OCI-LY3 (cell line): ENCODE measurements around the gene SPATA6L.

ENCODE experiments used
- EZH2phosphoT487 ChIP-seq: fragments of 200-600 bp; shearing (Covaris generic); IDR thresholded peaks from 2 replicates; pipeline ENCODE4 v1.6.1; 2018; ENCODE audit warnings: antibody characterized with exemption, mixed run types, low read depth
- TF ChIP-seq, protein P1 (sequence below): fragments of 200-600, 300-600 bp; sonication (generic); IDR thresholded peaks from 2 replicates; pipeline ENCODE4 v1.5.1; 2014; ENCODE audit warnings: antibody characterized with exemption, low read length, low read depth

DNA sequence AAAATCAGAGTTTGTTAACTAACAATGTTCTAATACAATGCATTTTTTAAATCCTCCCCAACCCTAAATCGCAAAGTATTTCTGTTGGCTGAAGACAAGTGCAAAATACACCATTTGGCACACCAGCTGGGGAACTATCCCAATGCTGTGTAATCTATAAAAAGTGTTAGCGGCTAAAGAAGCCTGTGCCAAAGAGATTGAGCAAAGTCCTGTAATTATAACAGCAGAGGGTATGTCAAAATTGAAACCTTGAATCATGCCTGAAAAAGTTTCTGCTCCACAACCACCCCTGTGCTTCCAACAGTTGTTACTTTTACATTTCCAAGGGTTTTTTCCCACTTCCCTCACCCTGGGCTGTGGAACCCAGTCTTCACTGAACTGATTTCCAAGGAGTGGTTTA, 87.3 kb downstream of the SPATA6L start:
- TF ChIP-seq, protein P1, sequence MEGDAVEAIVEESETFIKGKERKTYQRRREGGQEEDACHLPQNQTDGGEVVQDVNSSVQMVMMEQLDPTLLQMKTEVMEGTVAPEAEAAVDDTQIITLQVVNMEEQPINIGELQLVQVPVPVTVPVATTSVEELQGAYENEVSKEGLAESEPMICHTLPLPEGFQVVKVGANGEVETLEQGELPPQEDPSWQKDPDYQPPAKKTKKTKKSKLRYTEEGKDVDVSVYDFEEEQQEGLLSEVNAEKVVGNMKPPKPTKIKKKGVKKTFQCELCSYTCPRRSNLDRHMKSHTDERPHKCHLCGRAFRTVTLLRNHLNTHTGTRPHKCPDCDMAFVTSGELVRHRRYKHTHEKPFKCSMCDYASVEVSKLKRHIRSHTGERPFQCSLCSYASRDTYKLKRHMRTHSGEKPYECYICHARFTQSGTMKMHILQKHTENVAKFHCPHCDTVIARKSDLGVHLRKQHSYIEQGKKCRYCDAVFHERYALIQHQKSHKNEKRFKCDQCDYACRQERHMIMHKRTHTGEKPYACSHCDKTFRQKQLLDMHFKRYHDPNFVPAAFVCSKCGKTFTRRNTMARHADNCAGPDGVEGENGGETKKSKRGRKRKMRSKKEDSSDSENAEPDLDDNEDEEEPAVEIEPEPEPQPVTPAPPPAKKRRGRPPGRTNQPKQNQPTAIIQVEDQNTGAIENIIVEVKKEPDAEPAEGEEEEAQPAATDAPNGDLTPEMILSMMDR: no peak
- no peak for TF ChIP-seq EZH2phosphoT487
